Smooth muscle cell (in vitro differentiated cells): ENCODE measurements around the gene GMDS. TPM values are rescaled to one million over a fixed set of nuclear protein-coding genes. Genes with fewer than 3 reads are reported as not detected.

Experiments used
- DNase-seq: peaks from one replicate; lab custom pipeline; 2025; ENCODE audit not compliant: unreplicated experiment; lab: John Stamatoyannopoulos, UW
- H2AFZ ChIP-seq: fragments of 200-600 bp; sonication (generic); 2 replicates; pipeline ENCODE4 v1.6.0; 2016; ENCODE audit warnings: antibody characterized with exemption, low read depth, mild to moderate bottlenecking
- H3F3A ChIP-seq: fragments of 200-600 bp; sonication (generic); 2 replicates; pipeline ENCODE4 v1.6.0; 2017; ENCODE audit warnings: antibody characterized with exemption, low read depth
- H3K27ac ChIP-seq: fragments of 200-600 bp; sonication (generic); 2 replicates; pipeline ENCODE4 v1.5.1; 2016; ENCODE audit warnings: low read depth, mild to moderate bottlenecking
- H3K27me3 ChIP-seq: fragments of 200-600 bp; sonication (generic); 2 replicates; pipeline ENCODE4 v1.6.1; 2016; ENCODE audit warnings: low read depth, mild to moderate bottlenecking
- H3K36me3 ChIP-seq: fragments of 200-600 bp; sonication (generic); 2 replicates; pipeline ENCODE4 v1.5.1; 2016; ENCODE audit warnings: low read depth
- H3K4me1 ChIP-seq: fragments of 200-600 bp; sonication (generic); 2 replicates; pipeline ENCODE4 v1.5.1; 2016; ENCODE audit warnings: low read depth
- H3K4me2 ChIP-seq: fragments of 200-600 bp; sonication (generic); 2 replicates; pipeline ENCODE4 v1.6.0; 2016; ENCODE audit warnings: mild to moderate bottlenecking
- H3K4me3 ChIP-seq: fragments of 200-600 bp; sonication (generic); 2 replicates; pipeline ENCODE4 v1.5.1; 2016; ENCODE audit warnings: mild to moderate bottlenecking
- H3K79me2 ChIP-seq: fragments of 200-600 bp; sonication (generic); 2 replicates; pipeline ENCODE4 v1.6.0; 2016; ENCODE audit warnings: low read depth, mild to moderate bottlenecking
- H3K9ac ChIP-seq: fragments of 200-600 bp; sonication (generic); 2 replicates; pipeline ENCODE4 v1.6.0; 2016; ENCODE audit warnings: low read depth
- H3K9me3 ChIP-seq: fragments of 200-600 bp; sonication (generic); replicated peaks from 2 replicates; pipeline ENCODE4 v1.5.1; 2016; ENCODE audit warnings: low read depth
- H4K20me1 ChIP-seq: fragments of 200-600 bp; sonication (generic); 2 replicates; pipeline ENCODE4 v1.6.0; 2016; ENCODE audit warnings: low read depth
- WGBS: methylation state at CpG from one replicate; pipeline ENCODE4 v1.1.7; 2016; ENCODE audit warnings: low lambda C conversion rate; 5-methylcytosine and 5-hydroxymethylcytosine counted together
- polyA plus RNA-seq: library from polyadenylated mRNA; unstranded; fragments of >200 nt; fragmentation: Nextera tagmentation; extraction: Ambion mirVana; gene quantifications from 2 replicates; pipeline ENCODE4 v1.2.1, GENCODE V29; 2016
- total RNA-seq: library from RNA; depleted of rRNA; stranded (reverse); fragments of >200 nt; gene quantifications from 2 replicates; pipeline ENCODE4 v1.2.3, GENCODE V29; 2014
- TF ChIP-seq, protein P1 (sequence below): fragments of 200-600 bp; sonication (generic); IDR thresholded peaks from 2 replicates; pipeline ENCODE4 v1.5.1; 2017; ENCODE audit warnings: borderline replicate concordance, mild to moderate bottlenecking, antibody characterized with exemption; ENCODE audit not compliant: insufficient read depth, poor library complexity, severe bottlenecking

The GMDS gene
- total and polyA plus RNA-seq, 2 experiments from 2014 or later: 3.7 to 8.5 TPM

DNA sequence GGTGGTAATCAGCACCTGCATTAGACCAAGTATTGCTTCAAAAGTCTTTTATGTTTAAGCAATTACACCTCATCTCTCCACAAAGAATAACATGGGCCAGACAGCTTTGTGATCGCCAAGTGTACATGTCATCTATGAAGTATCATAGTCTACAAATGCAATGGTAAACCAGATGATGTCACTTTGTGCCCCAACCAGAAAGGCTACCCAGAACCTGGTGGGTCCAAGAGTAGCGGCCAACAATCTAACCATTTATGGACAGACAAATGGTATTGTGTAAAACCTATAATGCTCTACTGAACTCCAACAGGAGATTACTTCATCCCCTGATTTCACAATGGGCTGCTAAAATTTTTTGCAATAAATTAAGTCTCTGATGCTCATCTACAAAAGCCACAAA, 295.9 kb downstream of the GMDS start:
- Histone ChIP-seq H3K9me3 (no peaks in the 10 kb centered on the region), H3K36me3 (no peaks in the 10 kb centered on the region), H3K9ac (no peak overlapping the region), H3K27me3 (no peaks in the 10 kb centered on the region), H3K27ac (no peak overlapping the region), H2AFZ (no peak overlapping the region), H4K20me1 (no peaks in the 10 kb centered on the region), H3K79me2 (no peaks in the 10 kb centered on the region), H3K4me2 (no peak overlapping the region), H3F3A (no peaks in the 10 kb centered on the region), H3K4me1 (no peaks in the 10 kb centered on the region), H3K4me3 (no peak overlapping the region)
- TF ChIP-seq, protein P1, sequence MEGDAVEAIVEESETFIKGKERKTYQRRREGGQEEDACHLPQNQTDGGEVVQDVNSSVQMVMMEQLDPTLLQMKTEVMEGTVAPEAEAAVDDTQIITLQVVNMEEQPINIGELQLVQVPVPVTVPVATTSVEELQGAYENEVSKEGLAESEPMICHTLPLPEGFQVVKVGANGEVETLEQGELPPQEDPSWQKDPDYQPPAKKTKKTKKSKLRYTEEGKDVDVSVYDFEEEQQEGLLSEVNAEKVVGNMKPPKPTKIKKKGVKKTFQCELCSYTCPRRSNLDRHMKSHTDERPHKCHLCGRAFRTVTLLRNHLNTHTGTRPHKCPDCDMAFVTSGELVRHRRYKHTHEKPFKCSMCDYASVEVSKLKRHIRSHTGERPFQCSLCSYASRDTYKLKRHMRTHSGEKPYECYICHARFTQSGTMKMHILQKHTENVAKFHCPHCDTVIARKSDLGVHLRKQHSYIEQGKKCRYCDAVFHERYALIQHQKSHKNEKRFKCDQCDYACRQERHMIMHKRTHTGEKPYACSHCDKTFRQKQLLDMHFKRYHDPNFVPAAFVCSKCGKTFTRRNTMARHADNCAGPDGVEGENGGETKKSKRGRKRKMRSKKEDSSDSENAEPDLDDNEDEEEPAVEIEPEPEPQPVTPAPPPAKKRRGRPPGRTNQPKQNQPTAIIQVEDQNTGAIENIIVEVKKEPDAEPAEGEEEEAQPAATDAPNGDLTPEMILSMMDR: no peak
- WGBS: 87% methylated on average over 2 of the region's 2 CpGs
- DNase-seq: no peak

DNA sequence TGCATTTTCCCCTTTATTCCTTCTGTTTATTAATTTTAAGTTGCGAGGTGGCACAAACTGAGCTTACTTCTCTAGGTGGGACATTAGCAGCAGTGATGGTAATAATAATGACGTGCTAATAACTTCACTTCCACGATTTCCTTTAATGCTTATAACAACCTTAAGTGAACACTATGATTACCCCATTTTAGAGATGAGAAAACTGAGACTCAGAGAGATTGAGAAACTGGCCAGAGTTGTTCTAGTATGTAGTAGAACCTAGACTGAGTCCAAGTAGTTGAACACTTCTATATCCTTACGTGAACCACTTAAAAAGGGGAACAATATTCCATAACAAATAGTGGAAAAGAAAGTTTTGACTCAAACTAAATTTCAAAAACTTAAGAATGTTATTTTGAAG, 297.5 kb downstream of the GMDS start:
- TF ChIP-seq, protein P1: no peak
- Histone ChIP-seq H3K27ac (no peak overlapping the region), H3K79me2 (no peaks in the 10 kb centered on the region), H4K20me1 (no peaks in the 10 kb centered on the region), H3K4me2 (no peak overlapping the region), H3K4me3 (no peak overlapping the region), H2AFZ (no peak overlapping the region), H3K4me1 (no peaks in the 10 kb centered on the region), H3K36me3 (no peaks in the 10 kb centered on the region), H3K9ac (no peak overlapping the region), H3F3A (no peaks in the 10 kb centered on the region), H3K27me3 (no peaks in the 10 kb centered on the region), H3K9me3 (no peaks in the 10 kb centered on the region)
- no peak for DNase-seq
- WGBS: 98% methylated on average over 4 of the region's 4 CpGs

DNA sequence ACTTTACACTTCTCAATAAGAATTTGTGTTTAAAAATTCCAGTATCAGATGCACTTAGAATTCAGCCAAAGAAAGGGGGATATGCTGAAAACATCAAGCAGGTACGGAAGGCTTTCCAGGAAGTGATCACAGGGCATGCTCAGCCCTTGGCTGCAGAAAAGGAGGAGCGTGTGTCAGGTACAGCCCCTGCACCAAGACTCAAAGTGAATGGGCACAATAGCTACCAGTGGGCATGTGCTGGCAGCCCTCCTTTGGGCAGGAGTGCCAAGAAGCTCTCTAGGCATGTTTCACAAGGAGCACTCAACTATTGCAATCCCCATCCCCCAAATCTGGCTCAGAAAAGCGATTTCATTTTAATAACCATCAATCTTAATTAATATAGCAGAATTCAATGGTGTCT, 298.8 kb downstream of the GMDS start:
- 96% methylated on average over 3 of the region's 3 CpGs for WGBS
- Histone ChIP-seq H3K27ac (no peak overlapping the region), H3K4me3 (no peak overlapping the region), H4K20me1 (no peaks in the 10 kb centered on the region), H3K9ac (no peak overlapping the region), H3K27me3 (no peaks in the 10 kb centered on the region), H3K4me2 (no peak overlapping the region), H3K36me3 (no peaks in the 10 kb centered on the region), H2AFZ (no peak overlapping the region), H3F3A (no peaks in the 10 kb centered on the region), H3K79me2 (no peaks in the 10 kb centered on the region), H3K9me3 (no peaks in the 10 kb centered on the region), H3K4me1 (no peaks in the 10 kb centered on the region)
- no peak for DNase-seq
- TF ChIP-seq, protein P1: no peak

DNA sequence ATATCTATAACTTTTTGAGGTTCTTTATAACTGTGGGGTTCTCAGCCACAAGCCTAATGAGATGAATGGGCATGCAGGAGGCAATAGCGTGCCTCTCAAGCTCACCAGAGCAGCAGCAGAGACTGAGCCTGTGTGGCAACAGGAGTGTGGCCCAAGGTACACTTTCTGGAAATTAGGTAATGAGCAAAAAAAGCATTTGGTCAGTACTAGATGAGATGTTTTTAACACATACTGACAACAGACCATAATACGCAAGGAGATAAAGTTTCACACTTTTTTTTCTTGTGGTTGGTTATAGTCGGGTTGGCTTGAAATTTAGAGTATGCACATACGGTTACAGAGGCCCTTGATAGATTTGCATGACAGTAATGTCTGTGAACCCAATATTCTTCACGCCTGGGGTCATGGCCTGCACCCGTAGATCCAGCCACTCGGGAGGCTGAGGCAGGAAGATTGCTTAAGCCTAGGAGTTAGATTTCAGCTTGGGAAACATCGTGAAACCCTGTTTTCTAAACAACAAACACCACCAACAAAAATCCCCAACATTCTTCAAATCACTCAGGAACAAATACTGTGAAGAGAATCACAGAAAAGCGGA, 300.1 kb downstream of the GMDS start:
- Histone ChIP-seq H3K36me3 (no peaks in the 10 kb centered on the region), H3K9me3 (no peaks in the 10 kb centered on the region), H3K4me2 (no peak overlapping the region), H3K4me3 (no peak overlapping the region), H3K9ac (no peak overlapping the region), H3K27ac (no peak overlapping the region), H4K20me1 (no peaks in the 10 kb centered on the region), H3F3A (no peaks in the 10 kb centered on the region), H3K4me1 (no peaks in the 10 kb centered on the region), H2AFZ (no peak overlapping the region), H3K27me3 (no peaks in the 10 kb centered on the region), H3K79me2 (no peaks in the 10 kb centered on the region)
- 72% methylated on average over 9 of the region's 9 CpGs for WGBS
- TF ChIP-seq, protein P1: no peak
- DNase-seq: no peak
